ENCODE results near the gene PHF21A.

- no peak for TF ChIP-seq RARB (CRISPR knock-in tag; IDR thresholded peaks at IDR 0.05)
- no peak for TF ChIP-seq GLIS3 (CRISPR knock-in tag; IDR thresholded peaks at IDR 0.05)
- TF ChIP-seq BACH2 (CRISPR knock-in tag; IDR thresholded peaks at IDR 0.05; ENCODE audit: borderline replicate concordance) = no peak
- no peak for TF ChIP-seq OSR1 (CRISPR knock-in tag; IDR thresholded peaks at IDR 0.05)
- no peak for TF ChIP-seq CREB5 (CRISPR knock-in tag; IDR thresholded peaks at IDR 0.05; ENCODE audit: low read depth)
- no peak for TF ChIP-seq ESRRG (CRISPR knock-in tag; IDR thresholded peaks at IDR 0.05)
- no peak for TF ChIP-seq PATZ1 (CRISPR knock-in tag; IDR thresholded peaks at IDR 0.05; ENCODE audit: borderline replicate concordance)
- no peak for TF ChIP-seq ZFP30 (CRISPR knock-in tag; IDR thresholded peaks at IDR 0.05)
- TF ChIP-seq CSRNP3 (CRISPR knock-in tag; IDR thresholded peaks at IDR 0.05) = no peak
- no peak for TF ChIP-seq ZFP3 (CRISPR knock-in tag; IDR thresholded peaks at IDR 0.05)
Observed at GRCh38 chr11:45967506-45967905, 153.7 kb downstream of the PHF21A start.

Data from SK-N-SH treated with all-trans-retinoic acid at 6 μM for 48 hours (cell line).